Measurements from ENCODE around the gene FAM107B.
A peak's percentile ranks its signal among the peaks of the same experiment; 100 is the strongest.

FAM107B gene

GRCh38 chr10:14550471-14550981 lies 224.2 kb downstream of the FAM107B start:
- no peak for DNase-seq

GRCh38 chr10:14549496-14549895 lies 225.2 kb downstream of the FAM107B start:
- no peak for DNase-seq

DNA sequence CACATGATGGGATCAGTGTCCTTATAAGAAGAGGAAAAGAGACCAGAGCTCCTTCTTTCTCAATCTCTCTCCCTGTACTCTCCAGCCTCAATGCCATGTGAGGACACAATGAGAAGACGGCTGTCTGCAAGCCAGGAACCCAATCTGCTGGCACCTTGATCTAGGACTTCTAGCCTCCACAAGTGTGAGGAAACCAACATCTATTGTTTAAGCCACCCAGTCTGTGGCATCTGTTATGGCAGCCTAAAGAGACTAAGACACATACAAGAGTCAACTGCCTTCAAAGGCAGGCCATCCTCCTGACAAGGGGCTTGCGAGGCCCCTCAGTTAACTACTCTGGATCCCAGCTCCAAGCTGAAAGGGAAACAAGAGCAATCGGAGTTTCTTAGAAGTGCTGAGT lies 225.7 kb downstream of the FAM107B start:
- no peak for DNase-seq

- no peak for DNase-seq
Measured at GRCh38 chr10:14548474-14548873, 226.2 kb downstream of the FAM107B start.

DNA sequence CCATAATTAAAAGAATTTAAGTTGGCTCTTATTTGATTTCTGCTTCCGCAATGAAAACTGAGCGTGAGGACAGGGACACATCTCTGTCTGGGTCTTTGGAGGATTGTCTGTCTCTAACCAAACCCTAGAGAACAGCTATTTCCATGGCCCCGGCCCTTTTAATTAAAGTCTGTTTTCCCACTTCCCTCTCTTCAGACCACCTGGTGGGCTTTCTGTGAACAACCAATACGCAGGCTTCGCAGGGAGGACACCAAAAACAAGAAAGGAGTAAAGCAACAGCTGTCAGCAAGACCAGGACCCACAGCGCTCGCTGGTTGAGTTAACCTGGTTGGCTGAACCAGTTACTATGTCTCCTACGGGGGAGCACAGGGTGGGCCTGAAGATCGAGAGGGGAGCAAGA lies 226.9 kb downstream of the FAM107B start:
- no peak for DNase-seq

DNA sequence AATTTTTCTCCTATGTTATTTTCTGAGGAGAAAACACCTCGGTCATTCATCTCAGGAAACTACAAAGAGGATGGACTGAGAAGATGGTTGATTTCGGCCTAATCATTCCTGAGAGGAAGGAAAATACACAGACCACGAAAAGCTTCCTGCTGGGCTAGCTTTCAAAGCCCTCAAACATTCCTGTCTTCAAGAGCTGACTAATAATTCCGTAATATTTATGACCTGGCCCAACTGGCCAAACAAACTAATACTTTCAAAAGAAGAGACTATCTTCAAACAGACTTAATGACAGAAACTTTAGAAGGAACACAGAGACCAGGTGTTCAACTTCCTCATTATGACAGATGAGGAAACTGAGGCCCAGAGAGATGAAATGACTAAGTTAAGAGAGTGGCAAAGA lies 228.9 kb downstream of the FAM107B start:
- DNase-seq: peak; percentile 58

- DNase-seq: no peak
Measured at GRCh38 chr10:14543904-14544210, 230.8 kb downstream of the FAM107B start.

DNA sequence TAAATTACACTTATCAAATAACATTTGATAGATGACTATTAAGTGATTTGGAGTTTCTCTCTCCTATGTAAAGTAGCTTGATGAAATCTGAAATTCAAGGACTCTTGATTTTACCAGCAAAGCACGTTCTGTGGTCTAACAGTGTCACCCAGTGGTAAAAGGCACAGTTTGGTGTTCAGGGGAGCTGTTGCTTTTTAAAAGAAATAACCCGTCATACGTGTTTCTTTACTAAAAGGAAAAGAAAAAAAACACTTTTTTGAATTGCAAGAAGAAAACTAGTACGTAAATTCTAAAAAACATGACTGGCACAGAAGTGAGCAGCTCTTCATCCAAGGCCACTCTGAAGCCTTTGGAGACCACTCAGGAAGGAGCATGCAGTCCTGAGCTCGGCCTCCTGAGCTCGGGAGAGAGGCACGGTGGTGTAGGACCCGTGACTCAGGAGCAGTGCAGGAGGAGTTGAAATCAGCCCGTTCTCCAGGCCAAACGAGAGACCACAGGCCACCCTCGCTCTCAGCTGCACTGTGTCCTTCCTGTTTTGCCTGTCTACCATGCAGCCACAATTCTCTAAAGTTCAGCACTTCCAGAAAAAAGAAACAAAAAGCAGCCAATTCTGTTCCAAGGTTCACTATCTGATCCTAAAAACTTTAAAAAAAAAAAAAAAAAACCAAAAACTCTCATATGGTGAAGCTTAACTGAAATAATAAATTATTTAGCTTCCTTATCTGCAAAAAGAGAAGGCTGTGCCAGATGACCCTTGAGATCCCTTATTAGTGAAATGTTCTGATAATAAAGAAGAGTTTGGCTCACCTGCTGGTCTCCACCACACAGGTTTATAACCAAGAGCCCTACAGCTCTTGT lies 231.4 kb downstream of the FAM107B start:
- DNase-seq: no peak

DNA sequence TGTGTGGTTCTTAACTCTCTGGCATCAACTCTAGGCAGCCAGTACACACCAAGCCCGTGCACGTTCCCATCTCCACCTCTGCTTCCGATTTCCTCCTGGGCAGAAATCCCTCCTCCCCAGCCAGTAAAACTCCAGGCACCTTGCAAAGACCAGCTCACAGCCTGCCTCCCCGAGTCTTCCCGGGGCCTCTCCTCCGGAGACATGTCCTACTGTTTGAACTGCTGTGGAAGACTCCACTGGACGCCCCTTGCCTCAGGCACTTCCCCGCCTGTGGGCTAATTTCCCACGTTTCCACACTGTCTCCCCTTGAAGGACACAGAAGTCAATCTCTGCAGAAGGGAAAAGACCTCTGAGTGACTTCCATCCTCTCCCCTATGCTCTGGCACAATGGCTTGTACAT lies 233.3 kb downstream of the FAM107B start:
- no peak for DNase-seq

DNA sequence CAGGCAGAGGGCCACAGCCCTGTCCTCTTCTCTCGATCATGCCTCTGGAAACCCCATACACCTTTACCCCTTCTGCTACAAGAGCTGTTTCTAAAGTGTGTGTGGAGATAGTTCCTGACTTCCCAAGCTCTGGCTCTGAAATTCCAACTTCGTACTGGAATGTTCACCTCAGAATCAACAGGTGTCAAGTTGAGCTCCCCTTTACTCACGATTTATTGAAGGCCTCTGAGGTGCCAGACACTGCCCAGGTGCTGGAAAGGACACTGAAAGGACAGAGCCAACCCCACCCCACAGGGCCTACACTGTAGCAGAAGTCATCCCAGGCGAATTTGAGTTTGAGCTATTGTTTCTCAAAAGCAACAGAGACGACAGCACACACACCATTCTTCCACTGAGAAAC lies 234.1 kb downstream of the FAM107B start:
- DNase-seq: no peak

DNA sequence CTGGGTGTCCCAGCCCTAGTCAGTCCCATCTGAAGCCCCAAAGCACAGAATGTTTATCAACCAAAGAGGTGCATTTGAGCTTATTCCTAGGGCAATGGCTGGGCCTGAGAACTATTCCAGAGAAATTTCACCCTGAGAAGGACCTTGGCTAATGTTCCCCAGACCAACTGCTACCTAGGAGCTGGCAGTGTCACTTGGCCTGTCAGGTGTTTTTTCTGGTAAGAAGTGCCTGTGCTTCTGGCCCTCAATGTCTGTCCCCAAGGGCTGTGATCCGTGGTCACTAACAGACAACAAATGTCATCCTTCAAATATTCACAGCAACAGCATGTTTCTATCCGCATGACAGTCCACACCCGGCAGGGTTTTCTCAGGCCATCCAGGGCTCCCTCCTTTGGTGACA lies 234.6 kb downstream of the FAM107B start:
- DNase-seq: no peak

- no peak for DNase-seq
Measured at GRCh38 chr10:14539176-14539575, 235.5 kb downstream of the FAM107B start.

DNA sequence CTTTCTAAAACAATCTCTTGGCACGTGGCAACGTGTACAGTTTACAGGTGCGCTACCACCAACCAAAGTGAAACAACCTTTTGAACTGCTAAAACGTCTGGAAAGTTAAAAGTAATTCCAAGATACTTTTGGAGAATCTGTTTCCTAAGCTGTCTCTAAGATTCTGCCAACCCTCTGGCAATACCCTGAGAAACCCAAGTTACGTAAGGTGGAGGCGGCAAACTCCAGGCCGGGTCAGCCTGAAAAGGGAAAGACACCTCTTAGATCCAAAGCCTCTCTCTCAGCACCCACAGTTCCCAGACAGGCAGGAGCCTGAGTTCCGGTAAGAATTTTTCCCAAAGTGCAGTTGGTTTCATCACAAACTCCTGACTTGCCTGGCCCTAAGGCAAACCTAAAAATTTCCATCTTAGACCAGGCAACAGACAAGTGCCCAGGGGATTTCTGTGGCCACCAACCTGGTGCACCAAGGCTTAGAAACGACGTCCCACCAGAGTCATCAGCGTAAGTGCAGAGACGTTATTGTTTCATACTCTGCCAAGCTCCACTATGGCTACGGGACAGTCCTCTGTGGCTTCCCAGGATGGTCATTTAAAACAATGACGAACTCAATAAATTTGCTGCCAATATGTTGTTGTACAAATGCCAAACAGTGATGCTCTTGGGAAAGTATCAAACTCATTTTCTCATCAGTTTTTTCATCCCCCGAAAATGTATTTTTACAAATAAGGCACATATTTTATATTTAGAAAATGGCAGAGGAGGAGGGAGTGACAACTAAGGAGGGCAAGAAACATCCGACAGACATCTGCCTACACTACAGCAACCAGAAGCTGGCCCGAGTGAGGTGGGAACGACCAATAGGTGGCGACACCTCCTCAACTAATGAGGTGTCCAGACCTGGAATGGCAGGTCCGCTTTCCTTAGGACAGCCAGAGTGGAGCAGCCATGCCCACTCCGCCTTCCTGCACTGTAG lies 238.2 kb downstream of the FAM107B start:
- peak; percentile 59 for DNase-seq

DNA sequence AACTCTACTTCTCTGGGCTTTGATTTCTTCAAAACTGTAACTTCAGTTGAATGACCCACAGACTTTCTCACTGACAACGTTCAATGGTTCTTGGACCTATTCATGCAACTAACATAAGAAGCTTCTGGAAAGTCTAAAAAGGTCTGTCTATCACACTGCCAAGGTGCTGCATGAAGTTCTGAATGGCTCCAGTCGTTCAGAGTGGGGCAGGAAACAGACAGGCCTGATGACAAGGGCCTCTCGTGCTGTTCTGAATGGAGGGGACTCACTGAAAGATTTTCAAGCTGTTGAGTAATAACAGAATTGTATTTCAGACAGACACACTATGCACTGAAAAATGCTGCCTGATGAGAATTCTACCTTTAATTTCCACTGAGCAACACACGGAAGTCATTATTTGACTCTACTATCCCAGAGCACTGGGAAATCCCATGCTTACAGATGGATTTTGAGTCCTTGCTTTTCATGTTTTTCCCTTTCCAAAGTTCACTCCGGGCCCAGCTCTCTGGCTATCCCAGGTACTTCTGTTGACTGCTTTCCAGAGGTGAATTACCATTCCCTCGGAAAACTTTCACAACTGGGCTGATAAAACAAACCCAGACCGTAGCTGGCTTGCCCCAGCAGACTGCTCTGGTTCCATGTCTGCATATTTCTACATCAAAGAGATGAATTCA lies 239.1 kb downstream of the FAM107B start:
- DNase-seq: no peak

- no peak for DNase-seq
Measured at GRCh38 chr10:14534152-14534551, 240.5 kb downstream of the FAM107B start.

- no peak for DNase-seq
Measured at GRCh38 chr10:14533295-14533694, 241.4 kb downstream of the FAM107B start.

GRCh38 chr10:14532473-14533251 lies 242.0 kb downstream of the FAM107B start:
- no peak for DNase-seq

DNA sequence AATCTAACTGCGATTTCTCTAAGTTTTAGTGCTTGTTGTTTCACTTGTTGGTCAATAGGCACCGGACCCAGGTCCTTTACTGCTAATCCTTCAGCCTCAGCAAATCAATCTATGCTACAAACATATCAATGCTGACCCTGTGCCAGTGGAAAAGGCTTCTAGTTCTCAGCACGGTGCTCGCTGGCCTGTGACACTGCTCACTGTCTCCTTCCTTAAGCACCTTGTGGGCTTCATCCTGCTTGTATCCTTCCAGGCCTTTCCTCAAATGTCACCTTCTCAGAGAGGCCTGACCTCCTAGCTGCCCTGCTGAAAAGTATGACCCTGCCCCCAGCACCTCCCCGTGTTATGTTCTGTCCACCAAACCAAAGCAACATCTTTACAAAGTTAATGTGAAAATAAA lies 242.7 kb downstream of the FAM107B start:
- no peak for DNase-seq

GRCh38 chr10:14530465-14530864 lies 244.2 kb downstream of the FAM107B start:
- DNase-seq: no peak

- no peak for DNase-seq
Measured at GRCh38 chr10:14529351-14529750, 245.3 kb downstream of the FAM107B start.

DNA sequence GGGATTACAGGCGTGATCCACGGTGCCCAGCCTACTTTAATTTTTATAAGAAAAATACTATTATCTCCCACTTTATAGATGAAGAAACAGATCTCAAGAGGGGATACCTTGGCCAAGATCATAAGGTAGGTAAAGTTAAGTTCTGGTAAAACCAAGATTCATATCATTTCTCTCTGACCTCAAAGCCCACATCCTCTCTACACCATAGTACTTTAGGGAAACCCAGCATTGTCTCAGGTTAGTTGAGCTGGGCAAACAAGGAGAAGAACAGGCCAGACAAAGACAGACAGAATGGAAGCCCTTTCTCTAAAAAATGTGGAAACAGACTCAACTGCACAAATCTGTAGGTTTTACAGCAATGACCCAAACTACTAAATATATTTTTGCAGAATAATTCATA lies 246.2 kb downstream of the FAM107B start:
- no peak for DNase-seq

DNA sequence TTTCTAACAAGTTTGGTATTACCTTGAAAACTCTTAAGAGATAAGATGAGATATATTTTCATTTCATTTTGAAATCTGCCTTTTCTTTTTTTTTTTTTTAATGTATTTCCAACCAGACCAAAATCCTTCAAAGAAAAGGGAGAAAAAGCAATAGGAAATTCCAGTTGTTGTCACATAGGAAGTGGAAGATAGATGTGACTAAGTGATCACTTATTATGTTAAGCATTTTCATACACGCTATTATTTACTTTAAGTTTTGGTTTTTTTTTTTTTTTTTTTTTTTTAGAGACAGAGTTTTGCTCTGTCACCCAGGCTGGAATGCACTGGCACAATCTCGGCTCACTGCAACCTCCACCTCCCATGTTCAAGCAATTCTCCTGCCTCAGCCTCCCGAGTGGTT lies 246.8 kb downstream of the FAM107B start:
- no peak for DNase-seq

Data from fibroblast of skin of right quadriceps (primary cell).